Left hindlimb (tissue), 1 donor: Measurements from ENCODE around the gene SLC25A15.
"Not testable (repeated sequence)": the region's sequence is repeated elsewhere in the genome, so short reads cannot be mapped to it uniquely, and the experiment has no call there.

Experiments
- DNase-seq: peaks from one replicate; pipeline ENCODE4 v3.0.0-alpha.2; 2018

SLC25A15 gene

DNA sequence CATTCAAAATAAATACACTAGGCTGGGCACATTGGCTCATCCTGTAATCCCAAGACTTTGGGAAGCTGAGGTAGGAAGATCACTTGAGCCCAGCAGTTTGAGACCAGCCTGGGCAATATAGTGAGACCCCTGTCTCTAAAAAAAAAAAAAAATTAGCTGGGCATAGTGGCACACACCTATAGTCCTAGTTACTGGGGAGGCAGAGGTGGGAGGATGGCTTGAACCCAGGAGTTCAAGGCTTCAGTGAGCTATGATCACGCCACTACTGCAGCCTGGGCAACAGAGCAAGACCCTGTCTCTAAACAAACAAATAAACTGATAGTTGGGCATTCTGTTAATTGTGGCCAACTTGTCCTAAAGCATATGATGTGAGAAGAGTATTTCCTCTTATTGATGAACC lies 6.4 kb upstream of the SLC25A15 start:
- DNase-seq, result not testable (repeated sequence)

DNA sequence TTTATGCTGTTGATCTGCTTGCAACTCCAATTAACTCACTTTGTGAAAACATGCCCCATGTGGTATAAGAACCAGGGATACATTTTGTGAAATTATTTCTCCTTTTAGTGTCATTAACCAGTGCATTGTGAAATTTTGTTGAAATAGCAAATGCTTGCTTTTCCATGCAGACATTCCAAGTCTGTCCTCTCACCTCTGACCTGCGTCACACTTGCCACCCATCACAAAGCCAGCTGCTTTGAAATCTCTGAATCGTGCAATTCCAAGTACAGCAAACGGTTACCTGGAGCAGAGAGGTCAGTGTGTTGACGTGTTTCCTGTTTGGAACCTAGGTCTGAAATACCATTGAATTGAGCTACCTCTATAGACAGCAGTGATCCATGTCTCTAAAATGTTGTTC lies 4.9 kb upstream of the SLC25A15 start:
- DNase-seq, result no peak

DNA sequence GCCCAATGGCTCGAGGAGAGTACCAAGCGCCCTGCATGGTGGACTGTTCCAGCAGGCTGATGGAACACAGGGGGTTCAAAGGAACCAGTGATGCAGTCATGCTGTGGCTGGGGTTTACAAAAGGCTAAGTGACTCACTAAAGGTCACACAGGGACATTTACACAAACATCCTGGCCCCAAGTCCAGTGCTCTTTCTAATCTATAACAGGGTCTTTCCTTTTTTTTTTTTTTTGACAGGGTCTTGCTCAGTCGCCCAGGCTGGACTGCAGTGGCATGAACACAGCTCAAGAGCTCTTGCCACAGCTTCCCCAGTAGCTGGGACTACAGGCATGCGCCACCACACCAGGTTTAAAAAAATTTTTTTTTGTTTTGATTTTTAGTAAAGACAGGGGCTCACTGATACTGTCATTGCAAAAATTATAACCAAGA lies 2.8 kb upstream of the SLC25A15 start:
- no peak for DNase-seq

DNA sequence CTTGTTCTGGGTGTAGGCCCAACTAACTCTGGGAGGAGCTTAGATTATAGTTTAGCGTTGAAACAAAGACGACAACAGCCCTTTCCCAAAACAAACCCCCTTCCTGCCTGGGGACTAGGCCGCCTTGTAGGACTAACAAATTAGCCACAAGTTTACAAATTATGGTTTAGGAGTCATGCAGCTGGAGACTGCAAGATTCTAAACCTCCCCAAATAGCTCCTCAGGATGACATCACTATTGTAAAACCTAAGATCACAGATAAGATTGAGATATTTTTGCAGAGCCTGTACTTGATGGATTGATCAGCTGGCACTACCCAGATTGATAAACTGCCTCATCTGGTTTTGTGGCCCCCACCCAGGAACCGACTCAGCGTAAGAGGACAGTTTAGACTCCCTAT lies 2.3 kb upstream of the SLC25A15 start:
- DNase-seq, result no peak

DNA sequence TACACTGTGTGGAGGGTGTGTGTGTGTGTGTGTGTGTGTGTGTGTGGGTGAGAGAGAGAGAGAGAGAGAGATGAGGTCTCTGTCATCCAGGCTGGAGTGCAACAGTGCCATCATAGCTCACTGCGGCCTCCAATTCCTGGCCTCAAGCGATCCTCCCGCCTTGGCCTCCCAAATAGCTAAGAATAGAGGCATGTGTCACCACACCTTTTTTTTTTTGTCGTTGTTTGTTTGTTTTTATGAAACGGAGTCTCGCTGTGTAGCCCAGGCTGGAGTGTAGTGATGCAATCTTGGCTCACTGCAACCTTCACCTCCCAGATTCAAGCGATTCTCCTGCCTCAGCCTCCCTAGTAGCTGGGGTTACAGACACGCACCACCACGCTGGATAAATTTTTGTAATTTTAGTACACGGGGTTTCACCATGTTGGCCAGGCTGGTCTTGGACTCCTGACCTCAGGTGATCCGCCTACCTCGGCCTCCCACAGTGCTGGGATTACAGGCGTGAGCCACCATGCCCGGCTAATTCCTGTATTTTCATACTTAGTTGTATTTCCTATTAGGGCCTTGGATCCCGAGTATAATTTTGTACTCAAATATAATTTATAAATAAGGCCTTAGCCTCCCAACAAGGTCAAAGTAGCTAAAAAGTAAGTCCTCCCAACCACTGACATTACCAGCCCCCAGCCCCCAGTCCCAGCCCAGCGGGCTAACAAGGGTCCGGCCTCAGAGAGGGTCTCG lies 704 bp upstream of the SLC25A15 start:
- not testable (repeated sequence) for DNase-seq

DNA sequence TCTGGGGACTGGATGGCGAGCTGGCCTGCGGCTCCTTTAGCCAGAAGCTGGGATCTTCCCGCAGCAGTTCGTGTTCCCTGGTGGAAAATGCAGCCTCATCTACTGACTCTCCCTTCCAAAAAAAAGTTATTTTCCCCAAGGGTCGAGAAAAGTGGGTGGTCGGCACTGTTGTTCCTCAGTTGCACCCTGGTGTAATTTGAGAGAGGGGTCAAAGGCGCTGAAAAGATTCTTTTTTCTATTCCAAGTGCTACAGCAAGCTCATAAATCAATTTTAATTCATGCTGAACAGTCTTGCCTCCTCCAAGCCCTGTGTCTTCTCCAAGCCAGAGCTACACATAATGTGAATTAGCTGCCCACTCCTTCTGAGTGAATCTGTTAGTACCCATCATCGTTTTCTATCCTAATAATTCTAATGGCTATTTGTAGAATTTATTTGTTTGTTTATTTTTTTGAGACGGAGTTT lies 774 bp downstream of the SLC25A15 start:
- DNase-seq, result no peak

DNA sequence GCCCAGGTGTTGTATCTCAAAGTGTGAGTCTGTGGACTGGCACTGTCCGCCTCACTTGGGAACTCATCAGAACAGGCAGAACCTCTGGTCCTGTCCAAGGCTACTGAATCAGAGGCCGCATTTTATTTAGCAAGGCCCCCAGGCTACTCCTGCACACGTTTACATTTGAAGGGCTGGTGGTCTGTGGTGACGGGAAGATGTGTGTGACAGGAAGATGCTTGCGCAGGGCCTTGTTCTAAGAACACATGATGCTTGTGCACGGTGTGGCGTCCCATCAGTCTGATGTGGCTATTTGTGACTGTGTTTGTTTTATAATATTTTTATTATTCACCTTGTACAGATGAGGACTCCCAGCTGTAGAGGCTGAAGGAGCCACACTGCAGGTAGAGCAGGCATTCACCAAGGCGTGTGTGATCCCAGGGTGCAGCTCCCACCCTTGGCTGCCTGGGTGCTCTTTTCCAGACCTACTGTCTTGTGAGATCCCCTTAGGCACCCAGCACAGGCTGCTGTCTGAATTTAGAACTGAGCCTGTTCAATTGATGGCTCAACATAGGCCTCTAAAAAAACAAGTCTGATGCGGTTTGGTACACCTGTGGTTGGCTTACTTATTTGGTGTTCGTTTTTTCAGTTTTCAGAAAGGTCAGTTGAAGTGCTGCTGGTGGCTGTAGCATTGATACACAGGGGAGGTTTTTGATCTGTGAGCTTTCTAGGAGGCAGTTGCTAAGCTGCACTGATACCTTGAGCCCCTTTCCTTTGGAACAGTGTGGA lies 3.1 kb downstream of the SLC25A15 start:
- DNase-seq, result no peak

DNA sequence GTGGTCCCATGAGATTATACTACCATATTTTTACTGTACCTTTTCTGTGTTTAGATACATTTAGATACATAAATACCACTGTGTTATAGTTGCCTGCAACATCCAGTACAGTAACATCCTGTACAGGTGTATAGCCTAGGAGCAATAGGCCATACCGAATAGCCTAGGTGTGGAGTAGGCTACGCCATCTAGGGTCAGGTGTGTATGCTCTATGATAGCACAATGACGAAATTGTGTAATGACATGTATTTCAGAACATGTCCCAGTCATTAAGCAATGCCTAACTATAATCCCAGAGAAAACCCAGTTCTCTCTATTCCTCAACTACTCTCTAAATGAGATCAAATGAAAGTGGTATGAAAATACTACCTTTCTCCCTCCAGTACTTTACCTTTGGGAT lies 3.9 kb downstream of the SLC25A15 start:
- no peak for DNase-seq

DNA sequence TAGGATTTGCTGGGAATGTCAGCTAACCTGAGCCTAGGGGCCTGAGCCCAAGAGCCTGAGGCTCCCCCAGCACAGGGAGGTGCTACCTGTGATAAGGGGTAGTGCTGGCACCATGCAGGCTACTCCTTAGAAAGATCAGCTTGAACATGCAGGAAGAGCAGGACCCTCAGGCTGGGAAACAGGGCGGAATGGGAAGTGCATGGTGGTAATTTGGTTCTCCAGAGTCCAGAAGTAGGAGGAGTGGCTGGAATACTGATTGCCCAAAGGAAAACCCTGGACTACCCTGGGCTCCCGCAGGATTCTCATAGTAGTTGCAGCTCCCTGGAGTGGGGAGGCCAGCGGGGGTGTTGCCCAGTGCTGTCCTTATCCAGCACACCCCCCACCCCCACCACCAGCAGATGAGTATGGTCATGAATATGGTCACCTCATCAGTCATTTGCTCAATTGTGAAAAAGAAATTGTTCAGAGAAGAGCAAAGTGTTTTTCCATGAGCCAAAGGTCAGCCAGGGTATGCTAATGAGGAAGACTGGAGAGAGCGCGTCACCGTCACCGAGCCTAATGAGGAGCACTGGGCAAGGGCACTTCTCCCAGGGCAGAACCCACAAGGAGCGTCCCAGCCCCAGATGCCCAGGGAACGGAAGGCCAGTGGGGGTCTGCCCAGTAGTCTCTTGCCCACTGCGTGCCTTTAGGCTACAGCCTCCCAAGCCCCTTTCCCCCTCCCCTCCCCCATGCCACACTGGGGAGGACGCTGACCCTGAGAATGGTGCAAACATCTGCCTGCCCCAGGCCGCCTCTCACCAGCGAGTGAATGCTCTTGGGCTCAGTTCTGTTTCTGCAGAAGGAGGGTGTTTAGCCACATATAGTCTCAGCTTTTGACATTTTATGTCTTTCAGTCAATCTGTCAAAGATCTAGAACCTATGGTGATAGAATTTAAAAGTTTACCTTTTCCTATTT lies 5.3 kb downstream of the SLC25A15 start:
- DNase-seq, result no peak

DNA sequence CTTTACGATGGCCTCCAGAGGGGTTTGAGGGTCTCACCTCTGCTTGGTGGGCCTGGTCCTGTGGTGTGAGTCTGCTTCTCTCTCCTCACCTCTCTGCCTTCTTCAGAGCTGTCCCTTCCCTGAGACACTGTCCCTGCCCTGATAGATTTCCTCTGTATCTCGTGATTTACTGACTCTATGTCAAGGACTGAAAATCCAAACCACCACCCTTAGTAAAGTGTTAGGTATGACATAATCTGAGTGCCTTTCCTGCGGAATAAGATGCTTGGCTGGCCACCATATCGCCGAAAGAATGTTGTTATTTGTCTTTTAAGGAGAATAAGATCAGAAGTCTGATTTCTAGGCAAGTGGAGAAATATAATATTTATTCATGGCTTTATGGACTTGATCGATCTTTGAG lies 7.2 kb downstream of the SLC25A15 start:
- DNase-seq, result no peak

DNA sequence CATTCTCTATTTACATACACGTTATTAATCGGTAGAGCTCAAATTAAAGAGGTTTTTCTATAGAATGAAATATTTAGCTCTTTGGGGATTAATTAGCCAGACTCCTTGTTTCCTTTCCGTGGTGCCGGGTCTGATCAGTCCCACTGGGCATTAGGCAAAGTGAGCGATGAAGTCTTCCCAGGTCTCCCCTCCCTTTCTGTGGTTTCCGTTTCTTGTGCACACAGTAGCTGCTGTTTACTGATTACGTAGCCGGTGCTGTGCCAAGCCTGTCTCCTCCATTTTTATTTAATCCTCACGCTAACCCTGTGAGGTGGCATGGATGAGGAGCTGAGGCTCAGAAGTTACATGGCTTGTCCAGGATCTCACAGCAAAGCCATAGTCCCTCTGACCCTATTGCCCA lies 9.0 kb downstream of the SLC25A15 start:
- no peak for DNase-seq

DNA sequence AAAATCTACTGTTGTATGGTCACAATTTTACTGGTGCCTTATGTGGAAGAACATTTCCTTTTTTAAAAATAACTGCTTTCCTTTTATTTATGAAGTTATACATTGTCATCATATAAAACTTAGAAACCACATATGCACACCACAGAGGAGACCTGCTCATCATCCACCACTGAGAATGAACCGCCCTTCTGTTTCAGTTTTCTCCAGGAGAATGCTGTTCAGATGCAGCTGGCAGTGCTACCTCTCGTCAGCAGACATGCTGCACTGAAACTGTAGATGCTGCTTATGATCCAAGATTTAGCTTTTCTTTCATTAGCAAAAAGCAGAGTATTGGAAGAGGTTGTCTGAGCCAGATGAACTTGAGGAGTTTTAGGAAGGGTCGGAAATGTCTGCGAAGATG lies 10.1 kb downstream of the SLC25A15 start:
- DNase-seq, result no peak

DNA sequence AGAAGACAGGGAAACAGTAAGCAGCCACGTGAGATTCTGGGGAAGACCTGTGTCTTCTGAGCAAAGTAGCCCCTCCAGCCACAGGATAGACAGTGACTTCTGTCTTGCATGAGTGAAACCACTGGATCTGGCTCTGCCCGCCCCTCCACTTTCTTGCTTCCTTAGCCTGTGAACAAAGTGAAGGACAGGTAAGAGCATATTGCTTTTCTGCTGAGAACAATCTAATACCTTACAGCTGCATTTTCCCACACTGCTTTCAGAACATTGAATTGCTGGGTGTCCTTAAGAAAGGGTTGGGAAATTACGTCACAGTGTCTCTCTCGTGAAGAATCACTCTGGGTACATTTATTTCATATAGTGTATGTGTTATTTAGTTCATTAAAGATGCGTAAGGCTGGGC lies 11.1 kb downstream of the SLC25A15 start:
- no peak for DNase-seq

DNA sequence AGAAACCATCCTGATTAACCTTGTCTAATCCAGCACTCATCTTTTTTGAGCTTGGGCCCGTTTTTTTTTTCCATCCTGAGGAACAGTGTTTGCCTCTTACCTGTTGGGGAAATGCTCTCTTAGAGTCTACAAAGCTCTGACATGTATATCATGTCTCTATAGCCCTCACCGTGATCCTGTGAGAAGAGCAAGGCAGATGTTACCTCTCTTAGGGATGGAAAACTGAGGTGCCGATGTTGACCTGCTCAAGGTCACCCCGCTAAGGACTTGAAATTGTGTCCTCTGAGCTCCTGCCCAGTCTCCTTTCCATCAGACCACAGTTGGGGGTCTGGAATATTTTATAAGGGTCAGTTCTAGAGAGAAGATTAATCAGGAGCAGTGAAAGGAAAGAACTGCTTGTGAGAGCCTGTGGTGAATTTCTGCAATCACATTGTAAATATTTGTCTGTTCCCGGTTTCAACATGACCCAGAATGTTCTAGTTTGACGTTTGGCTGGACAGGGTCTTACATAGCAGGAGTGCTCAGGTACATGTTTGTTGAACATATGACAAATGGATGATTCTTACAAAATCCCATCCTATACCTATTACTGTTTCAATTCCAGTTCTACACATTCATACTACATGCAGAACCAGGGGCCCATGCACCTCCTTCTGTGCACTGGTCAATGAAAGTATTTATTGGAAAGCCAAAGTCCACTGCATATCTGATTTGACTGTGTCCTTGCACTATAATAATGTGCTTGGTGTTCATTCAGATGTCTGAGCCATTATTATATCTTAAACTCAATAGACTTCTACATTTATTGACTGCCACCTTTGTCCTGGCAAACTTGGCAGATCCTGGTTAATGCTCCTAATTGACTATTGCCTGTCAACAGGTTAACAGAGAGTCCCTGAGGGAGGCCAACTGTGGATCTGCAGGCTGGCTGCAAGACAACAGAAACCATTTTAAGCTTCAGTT lies 12.1 kb downstream of the SLC25A15 start:
- DNase-seq, result no peak

DNA sequence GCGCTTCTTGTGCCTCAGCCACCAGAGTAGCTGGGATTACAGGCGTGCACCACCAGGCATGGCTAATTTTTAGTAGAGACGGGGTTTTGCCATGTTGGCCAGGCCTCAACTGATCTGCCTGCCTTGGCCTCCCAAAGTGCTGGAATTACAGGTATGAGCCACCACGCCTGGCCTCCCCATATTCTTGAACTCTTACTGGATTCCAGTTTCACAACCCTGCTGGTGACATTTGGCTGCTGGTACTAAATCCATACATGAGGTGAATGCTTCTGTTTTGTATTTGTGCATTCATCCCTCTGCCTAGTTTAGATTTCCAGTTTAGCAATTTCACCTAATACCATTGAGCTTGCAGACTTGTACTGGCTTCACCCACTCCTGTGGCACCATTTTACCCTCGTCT lies 13.9 kb downstream of the SLC25A15 start:
- DNase-seq, result no peak

DNA sequence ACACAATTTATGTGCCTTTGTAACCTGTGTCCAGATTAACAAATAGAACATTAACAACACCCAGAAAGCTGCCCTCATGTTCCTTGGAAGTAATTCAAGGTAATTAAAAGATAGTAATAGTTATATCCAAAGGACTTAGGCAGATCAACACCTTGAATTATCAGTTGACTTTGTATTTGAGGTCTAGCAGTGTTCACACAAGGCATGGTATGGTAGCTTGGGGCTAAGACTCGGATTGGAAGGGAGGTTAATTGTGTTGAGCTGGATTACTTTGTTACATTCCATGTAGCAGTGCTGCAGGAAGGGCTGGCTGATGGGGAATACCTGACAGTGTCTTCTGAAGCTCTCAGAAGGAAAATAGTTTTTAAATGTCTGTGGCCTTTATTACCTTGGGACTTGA lies 16.8 kb downstream of the SLC25A15 start:
- no peak for DNase-seq

DNA sequence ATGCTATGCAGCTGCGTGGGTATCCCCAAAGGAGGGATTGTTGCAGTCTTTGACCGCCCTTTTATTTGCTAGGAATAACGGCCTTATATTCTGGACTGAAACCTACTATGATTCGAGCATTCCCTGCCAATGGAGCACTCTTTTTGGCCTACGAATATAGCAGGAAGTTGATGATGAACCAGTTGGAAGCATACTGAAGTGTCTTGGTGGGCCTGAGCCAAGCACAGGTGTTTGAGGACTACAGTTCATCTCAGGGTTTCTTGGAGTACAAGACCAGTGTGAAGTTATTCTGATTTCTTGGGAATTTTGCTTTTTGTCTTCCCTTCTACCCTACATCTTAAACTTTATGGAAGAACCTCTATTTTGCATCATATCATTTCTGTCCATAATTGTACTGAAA lies 20.1 kb downstream of the SLC25A15 start:
- DNase-seq, result no peak

DNA sequence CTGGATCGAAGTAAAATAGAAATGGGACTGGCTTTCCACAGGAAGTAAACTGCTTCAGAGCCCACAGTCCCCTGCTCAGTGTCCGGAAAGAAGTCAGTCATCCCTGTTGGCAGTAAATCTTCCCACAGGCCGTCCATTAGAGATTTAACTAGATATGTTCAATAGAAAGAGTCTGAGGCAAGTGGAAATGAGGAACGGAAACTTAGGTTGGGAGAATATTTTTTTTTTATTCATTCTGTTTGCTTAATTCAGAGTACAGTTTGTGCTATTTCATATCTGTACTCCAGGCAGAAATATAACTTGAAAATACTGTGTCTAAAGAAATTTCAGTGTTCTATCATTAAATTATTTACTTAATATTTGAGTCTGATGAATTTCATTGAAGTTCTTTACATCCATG lies 22.7 kb downstream of the SLC25A15 start:
- no peak for DNase-seq

DNA sequence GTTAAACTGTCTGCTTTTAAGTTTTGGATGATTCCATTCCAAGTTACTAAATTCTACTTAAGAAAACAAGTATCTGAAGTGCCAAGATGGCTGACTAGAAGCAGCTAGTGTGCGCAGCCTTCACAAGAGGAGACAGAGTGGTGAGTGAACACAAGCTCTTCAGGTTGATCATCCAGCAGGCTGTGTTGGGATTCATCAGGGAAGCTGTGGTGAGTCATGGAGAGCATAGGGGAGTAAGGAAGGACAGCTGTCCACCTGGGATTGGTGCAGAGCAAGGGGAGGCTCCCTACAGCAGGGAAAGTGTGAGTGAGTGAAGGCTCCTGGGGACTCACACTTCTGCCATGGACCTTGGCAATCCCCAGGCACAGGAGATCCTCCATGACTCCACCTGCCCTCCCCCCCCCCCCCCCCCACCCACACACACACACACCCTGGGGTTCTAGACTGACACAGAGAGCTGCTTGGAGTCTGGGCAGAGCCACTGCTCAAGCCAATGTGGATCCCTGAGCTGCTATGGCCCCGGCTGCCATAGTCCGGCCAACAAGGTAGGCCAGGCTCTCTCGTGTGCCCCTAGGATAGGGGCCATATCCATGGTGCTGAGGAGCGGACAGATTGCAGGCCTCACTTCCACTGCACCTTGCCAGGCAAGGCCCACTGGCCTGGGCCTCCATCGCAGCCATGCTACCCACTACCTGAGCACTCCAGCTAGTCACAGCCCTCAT lies 23.5 kb downstream of the SLC25A15 start:
- DNase-seq, result no peak

DNA sequence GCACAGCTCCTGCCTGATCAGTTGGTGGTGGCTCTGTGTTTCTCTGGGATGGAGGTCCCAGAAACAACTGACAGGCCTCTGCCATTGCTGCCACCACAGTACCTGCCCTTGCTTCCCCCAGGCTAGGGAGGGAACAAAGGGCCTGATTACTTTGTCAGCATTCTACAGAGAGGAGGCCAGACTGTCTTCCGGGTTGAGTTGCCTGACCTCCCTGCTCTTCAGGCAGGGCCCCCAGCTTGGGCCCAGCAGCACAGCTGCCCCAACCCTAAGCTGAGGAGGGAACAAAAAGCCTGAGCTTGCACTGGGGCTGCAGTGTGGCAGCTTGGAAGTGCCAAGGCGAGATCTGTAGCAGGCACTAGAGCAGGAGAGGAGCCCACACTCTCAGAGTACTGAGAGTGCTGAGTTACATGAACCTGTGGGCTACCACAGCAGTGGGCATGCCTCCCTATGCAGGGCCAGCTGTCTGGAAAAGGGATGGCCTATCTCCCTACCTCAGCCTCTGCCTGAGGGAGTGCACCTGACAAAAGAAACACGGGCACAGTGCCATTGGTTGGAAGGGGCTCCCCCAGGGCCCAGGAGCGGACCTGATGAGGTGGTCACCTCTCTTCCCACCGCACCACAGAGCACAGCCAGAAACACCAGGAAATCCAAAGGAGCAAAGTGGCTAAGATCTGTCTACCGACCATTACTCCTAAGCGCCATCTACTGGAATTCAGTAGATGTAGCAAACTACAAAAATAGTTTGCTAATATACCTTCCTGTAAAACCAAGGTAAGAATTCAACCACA lies 24.4 kb downstream of the SLC25A15 start:
- DNase-seq, result no peak

DNA sequence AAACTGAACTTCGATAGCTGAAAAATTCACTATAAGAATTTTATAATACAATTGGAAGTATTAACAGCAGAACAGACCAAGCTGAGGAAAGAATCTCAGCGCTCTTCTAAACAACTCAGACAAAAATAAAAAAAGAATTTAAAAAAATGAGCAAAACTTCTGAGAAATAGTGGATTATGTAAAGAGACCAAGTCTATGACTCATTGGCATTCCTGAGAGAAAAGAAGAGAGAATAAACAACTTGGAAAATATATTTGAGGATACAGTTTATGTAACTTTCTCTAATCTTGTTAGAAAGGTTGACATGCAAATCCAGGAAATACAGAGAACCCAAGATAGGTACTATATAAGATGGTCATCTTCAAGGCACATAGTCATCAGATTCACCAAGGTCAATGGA lies 25.4 kb downstream of the SLC25A15 start:
- DNase-seq, result no peak
